Mucosa of gallbladder (tissue), 1 donor: Measurements from ENCODE around the gene TNFRSF21. TPM values are rescaled to one million over a fixed set of nuclear protein-coding genes. Genes with fewer than 3 reads are reported as not detected.
A peak's percentile ranks its signal among the peaks of the same experiment; 100 is the strongest.
"Not testable (repeated sequence)": the region's sequence is repeated elsewhere in the genome, so short reads cannot be mapped to it uniquely, and the experiment has no call there.

Experiments
- DNase-seq: peaks from one replicate; pipeline ENCODE4 v3.0.0-alpha.2; 2020; ENCODE audit warnings: low spot score
- total RNA-seq: library from RNA; stranded (reverse); gene quantifications from one replicate; pipeline ENCODE4 v1.2.1, GENCODE V29; 2021
- donor health status: DM: no; HTN: no; CAD: no.

The TNFRSF21 gene
- total RNA-seq, 1 donor from 2014 or later, result 64.7 TPM

GRCh38 chr6:47252633-47253032 is 57.1 kb downstream of the TNFRSF21 start:
- no peak for DNase-seq

- DNase-seq, result no peak
Measured at GRCh38 chr6:47251396-47251795, 58.3 kb downstream of the TNFRSF21 start.

- no peak for DNase-seq
Measured at GRCh38 chr6:47250302-47250701, 59.4 kb downstream of the TNFRSF21 start.

- DNase-seq, result no peak
Measured at GRCh38 chr6:47248446-47248845, 61.3 kb downstream of the TNFRSF21 start.

GRCh38 chr6:47247227-47247797 is 62.4 kb downstream of the TNFRSF21 start:
- no peak for DNase-seq

- DNase-seq, result no peak
Measured at GRCh38 chr6:47246551-47246950, 63.2 kb downstream of the TNFRSF21 start.

- no peak for DNase-seq
Measured at GRCh38 chr6:47245745-47246371, 63.8 kb downstream of the TNFRSF21 start.

GRCh38 chr6:47242483-47243386 is 67.0 kb downstream of the TNFRSF21 start:
- DNase-seq, result peak; percentile 94

- DNase-seq, result no peak
Measured at GRCh38 chr6:47241742-47242482, 67.8 kb downstream of the TNFRSF21 start.

- DNase-seq, result no peak
Measured at GRCh38 chr6:47240277-47240890, 69.3 kb downstream of the TNFRSF21 start.

GRCh38 chr6:47239546-47239945 is 70.2 kb downstream of the TNFRSF21 start:
- no peak for DNase-seq

GRCh38 chr6:47238456-47238995 is 71.2 kb downstream of the TNFRSF21 start:
- no peak for DNase-seq

GRCh38 chr6:47237196-47237595 is 72.5 kb downstream of the TNFRSF21 start:
- DNase-seq, result no peak

- peak; percentile 32 for DNase-seq
Measured at GRCh38 chr6:47235964-47236760, 73.5 kb downstream of the TNFRSF21 start.

GRCh38 chr6:47235421-47235820 is 74.3 kb downstream of the TNFRSF21 start:
- DNase-seq, result no peak

GRCh38 chr6:47234266-47234933 is 75.3 kb downstream of the TNFRSF21 start:
- DNase-seq, result peak; percentile 60

GRCh38 chr6:47231151-47231550 is 78.6 kb downstream of the TNFRSF21 start:
- DNase-seq, result no peak

- DNase-seq, result no peak
Measured at GRCh38 chr6:47230579-47230978, 79.1 kb downstream of the TNFRSF21 start.

- no peak for DNase-seq
Measured at GRCh38 chr6:47229255-47229654, 80.5 kb downstream of the TNFRSF21 start.

GRCh38 chr6:47228093-47228492 is 81.6 kb downstream of the TNFRSF21 start:
- DNase-seq, result not testable (repeated sequence)
